ENCODE data around the gene CHD5. TPM values are rescaled to one million over a fixed set of nuclear protein-coding genes. Genes with fewer than 3 reads are reported as not detected.

CHD5 gene
- total and polyA plus RNA-seq, 2 experiments from 2014 or later, result 0.11 to 0.24 TPM

DNA sequence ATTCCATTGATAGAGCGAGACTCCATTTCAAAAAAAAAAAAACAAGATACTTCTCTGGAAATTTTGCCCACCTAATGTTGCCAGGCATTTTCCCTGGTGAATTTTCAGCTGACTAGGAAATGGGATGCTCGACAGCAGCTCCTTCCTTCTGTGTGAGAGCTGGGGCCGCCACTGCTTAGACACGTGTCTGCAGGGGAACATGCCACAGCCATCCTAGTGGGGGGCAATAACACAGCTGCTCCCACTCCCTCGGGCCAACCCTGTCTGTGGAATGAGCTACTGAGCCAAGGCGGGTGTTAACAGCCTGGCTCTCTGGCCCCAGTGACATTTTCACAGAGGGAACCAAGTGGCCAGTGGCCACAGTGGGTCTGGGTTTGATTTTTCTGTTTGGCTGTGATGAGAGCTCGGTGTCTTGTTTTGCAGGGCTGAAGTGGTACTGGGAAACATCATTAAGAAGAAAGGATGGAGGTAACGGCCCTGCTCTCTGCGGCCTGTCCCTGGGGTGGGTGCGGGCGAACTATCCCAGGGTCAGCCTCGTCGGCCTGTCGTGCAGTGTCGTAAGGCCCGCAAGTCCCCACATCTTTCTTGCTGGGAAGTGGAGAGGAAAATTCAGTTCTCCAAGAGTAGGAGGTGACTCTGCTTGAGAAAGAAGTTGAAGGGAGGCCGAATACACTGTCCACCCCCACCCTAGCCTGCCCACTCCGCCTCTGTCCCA, 95.2 kb downstream of the CHD5 start:
- H3K4me1 ChIP-seq (ENCODE audit: low read depth), result peaks cover 5% of the 10 kb centered on the region
- no peak overlapping the region for H3K27ac ChIP-seq
- no peaks in the 10 kb centered on the region for H3K27me3 ChIP-seq
- TF ChIP-seq, protein P1, sequence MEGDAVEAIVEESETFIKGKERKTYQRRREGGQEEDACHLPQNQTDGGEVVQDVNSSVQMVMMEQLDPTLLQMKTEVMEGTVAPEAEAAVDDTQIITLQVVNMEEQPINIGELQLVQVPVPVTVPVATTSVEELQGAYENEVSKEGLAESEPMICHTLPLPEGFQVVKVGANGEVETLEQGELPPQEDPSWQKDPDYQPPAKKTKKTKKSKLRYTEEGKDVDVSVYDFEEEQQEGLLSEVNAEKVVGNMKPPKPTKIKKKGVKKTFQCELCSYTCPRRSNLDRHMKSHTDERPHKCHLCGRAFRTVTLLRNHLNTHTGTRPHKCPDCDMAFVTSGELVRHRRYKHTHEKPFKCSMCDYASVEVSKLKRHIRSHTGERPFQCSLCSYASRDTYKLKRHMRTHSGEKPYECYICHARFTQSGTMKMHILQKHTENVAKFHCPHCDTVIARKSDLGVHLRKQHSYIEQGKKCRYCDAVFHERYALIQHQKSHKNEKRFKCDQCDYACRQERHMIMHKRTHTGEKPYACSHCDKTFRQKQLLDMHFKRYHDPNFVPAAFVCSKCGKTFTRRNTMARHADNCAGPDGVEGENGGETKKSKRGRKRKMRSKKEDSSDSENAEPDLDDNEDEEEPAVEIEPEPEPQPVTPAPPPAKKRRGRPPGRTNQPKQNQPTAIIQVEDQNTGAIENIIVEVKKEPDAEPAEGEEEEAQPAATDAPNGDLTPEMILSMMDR (IDR thresholded peaks at IDR 0.05; ENCODE audit: low read depth, low read length), result no peak
- no peaks in the 10 kb centered on the region for H3K36me3 ChIP-seq
- no peak for DNase-seq (ENCODE audit: low read depth in 1 of 2, low spot score in 1 of 2)
- H3K4me3 ChIP-seq, result no peak overlapping the region
- no peaks in the 10 kb centered on the region for H3K9me3 ChIP-seq (ENCODE audit: low read depth)

DNA sequence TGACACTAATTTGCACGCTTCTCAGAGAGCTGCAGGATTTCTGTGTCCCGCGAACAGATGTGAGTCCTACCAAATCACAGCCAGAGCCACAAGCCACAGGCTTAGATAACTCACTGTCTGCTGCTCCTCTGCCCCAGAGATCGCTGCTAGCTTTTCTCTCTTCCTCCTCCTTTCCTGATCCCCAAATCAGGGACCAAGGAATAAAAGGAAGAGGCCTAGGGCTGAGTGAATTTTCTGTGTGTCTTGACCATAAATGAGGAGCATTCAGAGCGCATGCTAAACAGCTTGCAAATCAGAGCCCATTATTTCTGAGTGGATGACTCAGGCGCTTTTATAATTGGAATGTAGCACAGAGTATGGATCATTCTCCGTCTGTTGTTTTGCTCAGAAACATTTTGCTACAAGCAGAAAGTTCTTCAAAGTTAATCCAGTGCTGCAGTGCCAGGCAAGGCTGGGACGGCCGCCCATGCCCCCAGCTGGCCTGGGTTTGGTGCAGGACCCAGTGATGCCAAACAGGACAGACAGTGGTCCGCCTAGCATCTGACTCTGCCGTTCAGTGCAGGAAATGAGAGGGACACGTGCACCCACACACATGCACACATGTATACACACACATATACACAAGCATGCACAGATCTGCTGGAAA, 96.2 kb downstream of the CHD5 start:
- no peak for DNase-seq (ENCODE audit: low read depth in 1 of 2, low spot score in 1 of 2)
- Histone ChIP-seq H3K4me3 (no peak overlapping the region), H3K36me3 (no peaks in the 10 kb centered on the region), H3K27ac (no peak overlapping the region), H3K9me3 (ENCODE audit: low read depth) (no peaks in the 10 kb centered on the region), H3K4me1 (ENCODE audit: low read depth) (peaks cover 5% of the 10 kb centered on the region), H3K27me3 (no peaks in the 10 kb centered on the region)
- TF ChIP-seq, protein P1 (IDR thresholded peaks at IDR 0.05; ENCODE audit: low read depth, low read length), result no peak

DNA sequence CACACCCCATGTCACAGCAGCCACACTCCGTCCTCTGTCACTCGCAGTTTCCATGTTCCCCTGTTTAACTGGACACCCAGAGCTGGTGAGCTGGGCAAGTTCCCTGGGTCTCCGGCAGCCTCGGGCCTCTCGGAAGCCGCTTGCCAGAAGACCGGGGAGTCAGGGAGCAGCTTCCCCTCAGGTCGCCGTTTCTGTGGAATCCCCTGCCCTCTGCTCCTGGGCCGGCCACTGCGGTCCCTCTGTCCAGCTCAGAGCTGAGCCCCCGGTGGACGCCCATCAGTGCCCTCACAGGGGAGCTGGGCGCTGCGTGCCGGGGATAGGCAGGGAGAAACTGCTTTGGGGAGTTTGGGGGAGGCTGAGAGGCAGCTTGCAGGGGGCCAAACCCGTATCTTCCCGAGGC, 96.7 kb downstream of the CHD5 start:
- H3K27ac ChIP-seq, result no peak overlapping the region
- TF ChIP-seq, protein P1 (IDR thresholded peaks at IDR 0.05; ENCODE audit: low read depth, low read length), result no peak
- no peaks in the 10 kb centered on the region for H3K27me3 ChIP-seq
- no peak for DNase-seq (ENCODE audit: low read depth in 1 of 2, low spot score in 1 of 2)
- H3K36me3 ChIP-seq, result no peaks in the 10 kb centered on the region
- peaks cover 5% of the 10 kb centered on the region for H3K4me1 ChIP-seq (ENCODE audit: low read depth)
- no peaks in the 10 kb centered on the region for H3K9me3 ChIP-seq (ENCODE audit: low read depth)
- no peak overlapping the region for H3K4me3 ChIP-seq

DNA sequence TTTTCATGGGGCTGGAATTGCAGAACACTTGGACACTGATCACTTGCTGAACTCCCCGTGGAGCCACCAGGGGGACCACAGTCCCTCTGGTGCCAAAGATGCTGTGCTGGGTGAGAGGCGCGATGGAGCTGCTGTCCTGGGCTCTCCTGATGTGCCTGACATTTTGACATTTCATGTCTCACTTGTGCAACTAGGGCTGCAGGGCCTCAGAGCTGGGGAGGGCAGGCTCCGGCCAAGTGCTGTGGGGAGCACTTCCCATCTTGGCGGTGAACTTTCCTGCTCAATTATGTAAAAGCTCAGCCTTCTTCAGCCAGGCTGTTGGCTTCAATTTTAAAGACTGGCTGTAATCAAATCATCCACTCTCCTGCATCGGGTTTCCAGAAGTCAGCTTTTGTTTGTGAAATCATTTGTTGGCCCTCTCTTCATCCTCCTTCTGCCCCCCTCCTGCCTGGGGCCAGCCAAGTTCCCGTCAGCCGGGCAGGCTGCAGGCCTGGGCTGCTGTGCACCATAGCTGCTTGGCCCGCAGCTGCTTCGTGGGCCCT, 97.6 kb downstream of the CHD5 start:
- H3K27me3 ChIP-seq, result no peaks in the 10 kb centered on the region
- H3K4me1 ChIP-seq (ENCODE audit: low read depth), result peaks cover 5% of the 10 kb centered on the region
- H3K9me3 ChIP-seq (ENCODE audit: low read depth), result no peaks in the 10 kb centered on the region

DNA sequence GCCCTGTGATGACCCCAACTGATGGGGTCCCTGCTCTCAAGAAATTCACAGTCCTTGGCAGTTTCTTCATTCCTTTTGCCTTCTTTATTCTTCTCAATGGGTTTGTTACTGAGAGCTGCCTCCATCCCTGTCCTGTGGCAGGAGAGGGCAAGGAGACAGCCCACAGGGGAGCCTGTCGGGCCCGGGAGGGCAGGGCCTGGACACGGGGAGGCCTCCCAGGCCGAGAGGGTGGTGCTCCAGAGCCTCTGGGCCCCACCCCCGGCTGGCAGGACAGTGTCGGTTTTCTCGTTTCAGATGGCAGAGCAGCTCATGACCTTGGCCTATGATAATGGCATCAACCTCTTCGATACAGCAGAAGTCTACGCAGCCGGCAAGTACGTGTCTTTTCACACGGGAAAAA, 98.2 kb downstream of the CHD5 start:
- Histone ChIP-seq H3K36me3 (no peaks in the 10 kb centered on the region), H3K27me3 (no peaks in the 10 kb centered on the region), H3K9me3 (ENCODE audit: low read depth) (no peaks in the 10 kb centered on the region), H3K4me3 (no peak overlapping the region), H3K4me1 (ENCODE audit: low read depth) (peaks cover 5% of the 10 kb centered on the region), H3K27ac (no peak overlapping the region)
- no peak for DNase-seq (ENCODE audit: low read depth in 1 of 2, low spot score in 1 of 2)
- TF ChIP-seq, protein P1 (IDR thresholded peaks at IDR 0.05; ENCODE audit: low read depth, low read length), result no peak

More for the DNA sequence above, 97.6 kb downstream of the CHD5 start:
- no peaks in the 10 kb centered on the region for H3K36me3 ChIP-seq
- no peak overlapping the region for H3K4me3 ChIP-seq
- TF ChIP-seq, protein P1 (IDR thresholded peaks at IDR 0.05; ENCODE audit: low read depth, low read length), result peak; percentile 39
- H3K27ac ChIP-seq, result no peak overlapping the region
- peak; percentile 22 to 41 for DNase-seq (ENCODE audit: low read depth in 1 of 2, low spot score in 1 of 2)

Measured in cardiac muscle cell (in vitro differentiated cells and primary cell).